ENCODE measurements around the gene APOBR. TPM values are rescaled to one million over a fixed set of nuclear protein-coding genes. Genes with fewer than 3 reads are reported as not detected.
A peak's percentile ranks its signal among the peaks of the same experiment; 100 is the strongest.
"Not testable (repeated sequence)": the region's sequence is repeated elsewhere in the genome, so short reads cannot be mapped to it uniquely, and the experiment has no call there.

The APOBR gene
- total RNA-seq, 1 donor from 2014 or later = 17.7 TPM

DNA sequence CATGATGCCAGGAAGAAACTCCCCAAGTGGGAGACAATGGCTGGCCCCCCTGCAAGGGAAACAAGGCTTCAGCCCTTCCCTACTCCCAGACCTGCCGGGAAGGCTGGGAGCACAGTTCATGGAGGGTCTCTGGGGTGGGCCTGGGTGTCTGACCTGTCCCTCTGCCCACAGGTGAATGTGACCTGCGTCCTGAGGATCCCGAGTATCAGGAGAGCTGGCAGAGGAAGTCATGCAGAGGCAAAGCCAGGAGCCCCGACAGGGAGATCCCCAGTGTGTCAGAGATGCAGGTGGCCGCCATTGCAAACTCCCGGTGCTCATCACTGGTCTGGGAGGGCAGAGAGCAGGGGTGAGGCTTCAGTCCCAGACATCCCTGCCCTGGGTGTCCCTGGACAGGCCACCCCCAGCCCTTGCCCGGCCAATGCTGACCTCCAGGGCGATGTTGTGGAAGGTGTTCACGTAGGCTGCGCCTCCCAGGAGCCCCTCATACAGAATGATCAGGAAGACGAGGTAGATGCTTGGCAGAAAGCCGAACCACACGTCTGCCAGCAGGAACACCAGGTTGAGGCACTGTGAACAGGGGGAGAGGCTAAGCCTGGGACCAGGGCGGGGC is 17.0 kb upstream of the APOBR start:
- ATAC-seq (peak; percentile 38), DNase-seq (peak; percentile 58)
- H3K9me3 ChIP-seq = no peaks in the 10 kb centered on the region
- no peak overlapping the region for H3K4me3 ChIP-seq
- no peaks in the 10 kb centered on the region for H3K27me3 ChIP-seq
- no peaks in the 10 kb centered on the region for H3K4me1 ChIP-seq
- TF ChIP-seq, protein P1, sequence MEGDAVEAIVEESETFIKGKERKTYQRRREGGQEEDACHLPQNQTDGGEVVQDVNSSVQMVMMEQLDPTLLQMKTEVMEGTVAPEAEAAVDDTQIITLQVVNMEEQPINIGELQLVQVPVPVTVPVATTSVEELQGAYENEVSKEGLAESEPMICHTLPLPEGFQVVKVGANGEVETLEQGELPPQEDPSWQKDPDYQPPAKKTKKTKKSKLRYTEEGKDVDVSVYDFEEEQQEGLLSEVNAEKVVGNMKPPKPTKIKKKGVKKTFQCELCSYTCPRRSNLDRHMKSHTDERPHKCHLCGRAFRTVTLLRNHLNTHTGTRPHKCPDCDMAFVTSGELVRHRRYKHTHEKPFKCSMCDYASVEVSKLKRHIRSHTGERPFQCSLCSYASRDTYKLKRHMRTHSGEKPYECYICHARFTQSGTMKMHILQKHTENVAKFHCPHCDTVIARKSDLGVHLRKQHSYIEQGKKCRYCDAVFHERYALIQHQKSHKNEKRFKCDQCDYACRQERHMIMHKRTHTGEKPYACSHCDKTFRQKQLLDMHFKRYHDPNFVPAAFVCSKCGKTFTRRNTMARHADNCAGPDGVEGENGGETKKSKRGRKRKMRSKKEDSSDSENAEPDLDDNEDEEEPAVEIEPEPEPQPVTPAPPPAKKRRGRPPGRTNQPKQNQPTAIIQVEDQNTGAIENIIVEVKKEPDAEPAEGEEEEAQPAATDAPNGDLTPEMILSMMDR (IDR thresholded peaks at IDR 0.05) = no peak
- no peak overlapping the region for H3K27ac ChIP-seq
- H3K36me3 ChIP-seq = peaks cover 93% of the 10 kb centered on the region
- intact Hi-C loops (cut with DNase I) = no loop called here

DNA sequence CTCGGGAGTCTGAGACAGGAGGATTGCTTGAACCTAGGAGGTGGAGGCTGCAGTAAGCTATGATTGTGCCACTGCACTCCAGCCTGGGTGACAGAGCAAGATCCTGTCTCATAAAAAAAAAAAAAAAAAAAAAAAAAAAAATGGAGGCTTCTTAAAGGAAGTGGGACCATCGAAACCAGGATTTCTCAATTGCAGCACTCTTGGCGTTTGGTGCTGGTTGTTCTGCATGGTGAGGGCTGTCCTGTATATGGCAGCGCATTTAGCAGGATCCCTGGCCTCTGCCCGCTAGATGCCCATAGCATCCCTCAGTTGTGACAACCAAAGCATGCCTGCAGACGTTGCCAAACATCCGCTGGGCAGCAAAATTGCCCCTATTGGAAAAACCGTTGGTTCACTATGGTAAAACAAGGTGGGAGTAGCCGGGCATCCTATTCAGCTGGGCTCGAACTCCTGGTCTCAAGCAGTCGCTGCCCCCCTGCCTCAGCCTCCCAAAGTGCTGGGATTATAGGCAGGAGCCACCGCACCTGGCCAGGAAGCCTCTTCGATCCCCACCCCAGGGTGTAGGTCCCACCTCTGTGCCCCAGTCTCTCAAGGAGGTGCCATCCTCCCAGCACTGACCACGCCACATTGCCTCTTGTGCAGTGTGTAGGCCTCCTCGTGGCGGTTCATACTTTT is 15.8 kb upstream of the APOBR start:
- peak; percentile 51 for ATAC-seq
- Histone ChIP-seq H3K27ac (no peak overlapping the region), H3K4me1 (no peaks in the 10 kb centered on the region), H3K4me3 (no peak overlapping the region), H3K27me3 (no peaks in the 10 kb centered on the region), H3K36me3 (peaks cover 98% of the 10 kb centered on the region), H3K9me3 (no peaks in the 10 kb centered on the region)
- DNase-seq = no peak
- intact Hi-C loops (cut with DNase I) = no loop called here
- TF ChIP-seq, protein P1 (IDR thresholded peaks at IDR 0.05) = no peak

DNA sequence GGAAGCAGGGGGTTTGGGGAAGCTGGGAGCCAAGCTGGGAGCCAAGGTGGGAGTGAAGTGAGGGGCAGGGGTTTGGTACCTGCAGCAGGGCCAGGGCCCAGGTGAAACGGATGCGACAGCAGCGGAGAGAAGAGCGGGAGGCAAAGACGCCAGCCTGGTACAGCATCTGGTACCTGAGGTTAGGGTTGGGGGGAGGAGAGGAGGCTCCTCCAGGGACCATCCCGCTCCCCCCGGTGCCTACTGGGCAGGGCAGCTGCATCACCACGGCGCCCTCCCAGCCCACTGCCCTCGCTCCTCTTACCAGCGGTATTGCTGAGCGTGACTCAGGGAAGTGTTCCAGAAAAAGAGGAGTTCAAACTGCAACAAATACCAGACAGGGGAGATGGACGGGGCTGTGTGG is 12.4 kb upstream of the APOBR start:
- no peaks in the 10 kb centered on the region for H3K27me3 ChIP-seq
- no peak overlapping the region for H3K4me3 ChIP-seq
- H3K4me1 ChIP-seq = no peaks in the 10 kb centered on the region
- intact Hi-C loops (cut with DNase I) = no loop called here
- no peak overlapping the region for H3K27ac ChIP-seq
- TF ChIP-seq, protein P1 (IDR thresholded peaks at IDR 0.05) = no peak
- ATAC-seq (no peak), DNase-seq (no peak)
- H3K9me3 ChIP-seq = no peaks in the 10 kb centered on the region
- peaks cover 94% of the 10 kb centered on the region for H3K36me3 ChIP-seq

DNA sequence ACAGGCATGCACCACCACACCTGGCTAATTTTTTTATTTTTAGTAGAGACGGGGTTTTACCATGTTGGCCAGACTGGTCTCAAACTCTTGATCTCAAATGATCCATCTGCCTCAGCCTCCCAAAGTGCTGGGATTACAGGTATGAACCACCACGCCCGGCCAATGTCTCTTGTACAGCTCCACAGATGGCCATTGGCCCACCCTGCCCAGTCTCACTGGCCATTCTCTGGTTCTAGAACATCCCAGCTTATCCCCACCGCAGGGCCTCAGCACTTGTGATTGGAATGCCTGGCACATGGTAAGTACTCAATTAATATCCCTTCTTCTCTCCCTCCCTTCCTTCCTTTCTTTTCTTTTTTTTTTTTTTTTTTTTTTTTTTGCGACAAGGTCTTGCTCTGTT is 11.1 kb upstream of the APOBR start:
- H3K9me3 ChIP-seq; DNase-seq; ATAC-seq; H3K27me3 ChIP-seq; intact Hi-C loops (cut with DNase I); H3K4me3 ChIP-seq; H3K27ac ChIP-seq; H3K4me1 ChIP-seq: not testable (repeated sequence)
- H3K36me3 ChIP-seq = peaks cover 93% of the 10 kb centered on the region

DNA sequence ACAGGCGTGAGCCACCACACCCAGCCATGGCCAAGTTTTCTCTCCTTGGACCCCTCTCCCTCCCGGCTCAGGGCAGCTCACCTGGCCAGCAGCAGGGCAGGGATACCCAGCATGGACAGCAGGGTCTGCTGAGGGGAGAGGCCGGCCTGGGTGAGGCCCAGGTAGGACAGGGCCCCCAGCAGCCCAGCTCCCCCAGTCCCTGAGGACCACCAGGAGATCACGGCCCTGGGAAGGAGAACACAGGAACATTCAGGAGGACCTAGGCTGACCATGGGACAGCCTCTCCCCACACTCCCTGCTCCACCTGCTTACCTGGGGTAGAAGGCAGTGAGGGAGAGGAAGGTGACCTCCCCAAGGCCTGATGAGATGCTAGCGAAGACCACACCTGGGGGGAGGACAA is 8.2 kb upstream of the APOBR start:
- H3K4me3 ChIP-seq = no peak overlapping the region

More for the DNA sequence above, 8.2 kb upstream of the APOBR start:
- H3K9me3 ChIP-seq = no peaks in the 10 kb centered on the region
- no peak for DNase-seq
- H3K36me3 ChIP-seq = peaks cover 73% of the 10 kb centered on the region
- intact Hi-C loops (cut with DNase I) = no loop called here
- TF ChIP-seq, protein P1 (IDR thresholded peaks at IDR 0.05) = no peak
- no peak for ATAC-seq
- peaks cover 15% of the 10 kb centered on the region for H3K4me1 ChIP-seq
- H3K27ac ChIP-seq = no peak overlapping the region
- H3K27me3 ChIP-seq = no peaks in the 10 kb centered on the region
